Astrocyte (in vitro differentiated cells and primary cell): Measurements from ENCODE around the gene CENPW.

Experiments used
- CTCF ChIP-seq: IDR thresholded peaks from 2 replicates; pipeline ENCODE4 v1.5.1; 2011; ENCODE audit warnings: low read depth, mild to moderate bottlenecking, inconsistent platforms, low read length, moderate library complexity; ENCODE audit not compliant: insufficient read depth
- EZH2 ChIP-seq: IDR thresholded peaks from 2 replicates; pipeline ENCODE4 v1.6.1; 2012; ENCODE audit warnings: mild to moderate bottlenecking, low read length, inconsistent platforms; ENCODE audit not compliant: insufficient read depth

GRCh38 chr6:126337323-126337722, 2.6 kb upstream of the CENPW start:
- TF ChIP-seq EZH2 (no peak), CTCF (no peak)
